ENCODE data around the gene C5orf24.

Gene C5orf24

GRCh38 chr5:134904610-134905245 lies 59.0 kb downstream of the C5orf24 start, which contains the start of gene PCBD2 (continued):
- TF ChIP-seq ZNF148 (tag by site-specific recombination; IDR thresholded peaks at IDR 0.05; ENCODE audit: borderline replicate concordance) (no peak), ZNF292 (tag by site-specific recombination; IDR thresholded peaks at IDR 0.05; ENCODE audit: borderline replicate concordance, low read depth) (no peak), PBX3 (CRISPR knock-in tag; IDR thresholded peaks at IDR 0.05) (peak; percentile 64; the same call in 1 of the 2 replicates), MYNN (tag by site-specific recombination; IDR thresholded peaks at IDR 0.05; ENCODE audit: borderline replicate concordance) (no peak), ZNF670 (tag by site-specific recombination; IDR thresholded peaks at IDR 0.05; ENCODE audit: low read depth) (no peak), TRIM28 (IDR thresholded peaks at IDR 0.05; ENCODE audit: borderline replicate concordance, low read length) (peak; percentile 59; the same call in 1 of the 2 replicates), ZNF580 (tag by site-specific recombination; IDR thresholded peaks at IDR 0.05) (0 out of 2 replicates have a peak, but pooled peaks have one; percentile 6), ZNF274 (IDR thresholded peaks at IDR 0.05; ENCODE audit: low read length) (no peak), ZNF274 (tag by site-specific recombination; IDR thresholded peaks at IDR 0.05; ENCODE audit: borderline replicate concordance) (no peak), ZNF133 (tag by site-specific recombination; IDR thresholded peaks at IDR 0.05) (no peak), ZNF2 (tag by site-specific recombination; IDR thresholded peaks at IDR 0.05) (peak; percentile 88; the same call in 1 of the 2 replicates), KLF7 (tag by site-specific recombination; IDR thresholded peaks at IDR 0.05; ENCODE audit: borderline replicate concordance) (peak; percentile 9; the same call in 1 of the 2 replicates), SETDB1 (IDR thresholded peaks at IDR 0.05; ENCODE audit: insufficient read length, low read length) (no peak), ZNF785 (tag by site-specific recombination; IDR thresholded peaks at IDR 0.05) (no peak), ZNF561 (tag by site-specific recombination; IDR thresholded peaks at IDR 0.05; ENCODE audit: borderline replicate concordance) (peak; percentile 94), ZNF10 (tag by site-specific recombination; IDR thresholded peaks at IDR 0.05) (peak; percentile 40; the same call in 1 of the 2 replicates), ZXDB (tag by site-specific recombination; IDR thresholded peaks at IDR 0.05) (peak; percentile 52; the same call in 1 of the 2 replicates), ZBTB20 (tag by site-specific recombination; IDR thresholded peaks at IDR 0.05) (peak; percentile 74; the same call in 1 of the 2 replicates), ZNF391 (tag by site-specific recombination; IDR thresholded peaks at IDR 0.05; ENCODE audit: borderline replicate concordance, low read depth) (0 out of 2 replicates have a peak, but pooled peaks have one; percentile 54), GLIS2 (tag by site-specific recombination; IDR thresholded peaks at IDR 0.05) (peak; percentile 76; the same call in 1 of the 2 replicates), ZBTB8A (tag by site-specific recombination; IDR thresholded peaks at IDR 0.05) (peak; percentile 99), ZNF513 (tag by site-specific recombination; IDR thresholded peaks at IDR 0.05) (peak; percentile 46; the same call in 1 of the 2 replicates), KLF8 (tag by site-specific recombination; IDR thresholded peaks at IDR 0.05) (peak; percentile 73; the same call in 1 of the 2 replicates), ZNF624 (tag by site-specific recombination; IDR thresholded peaks at IDR 0.05) (no peak), ZEB2 (tag by site-specific recombination; IDR thresholded peaks at IDR 0.05) (peak; percentile 81), ZNF350 (tag by site-specific recombination; IDR thresholded peaks at IDR 0.05) (no peak), ZNF664 (tag by site-specific recombination; IDR thresholded peaks at IDR 0.05) (no peak), ZNF747 (tag by site-specific recombination; IDR thresholded peaks at IDR 0.05) (no peak), ZNF366 (tag by site-specific recombination; conservative IDR thresholded peaks at IDR 0.05) (no peak), INSM2 (tag by site-specific recombination; IDR thresholded peaks at IDR 0.05) (no peak), ZFHX2 (tag by site-specific recombination; conservative IDR thresholded peaks at IDR 0.05) (peak; percentile 94), HOXD13 (CRISPR knock-in tag; IDR thresholded peaks at IDR 0.05; ENCODE audit: borderline replicate concordance) (no peak), ZNF830 (tag by site-specific recombination; IDR thresholded peaks at IDR 0.05; ENCODE audit: low read depth) (no peak), EGR2 (tag by site-specific recombination; IDR thresholded peaks at IDR 0.05; ENCODE audit: low read depth) (peak; percentile 54; the same call in 1 of the 2 replicates), ZNF473 (tag by site-specific recombination; IDR thresholded peaks at IDR 0.05) (no peak)
